AG09319 (cell line): ENCODE results near the gene ITGA11.

Experiments
- DNase-seq: peaks from one replicate; pipeline ENCODE4 v3.0.0-alpha.2; 2010; ENCODE audit warnings: low read depth; ENCODE audit errors: extremely low read depth
- CTCF ChIP-seq: IDR thresholded peaks from 2 replicates; pipeline ENCODE4 v1.5.1; 2011; ENCODE audit warnings: low read depth, mild to moderate bottlenecking, inconsistent platforms, low read length, moderate library complexity

ITGA11 gene

DNA sequence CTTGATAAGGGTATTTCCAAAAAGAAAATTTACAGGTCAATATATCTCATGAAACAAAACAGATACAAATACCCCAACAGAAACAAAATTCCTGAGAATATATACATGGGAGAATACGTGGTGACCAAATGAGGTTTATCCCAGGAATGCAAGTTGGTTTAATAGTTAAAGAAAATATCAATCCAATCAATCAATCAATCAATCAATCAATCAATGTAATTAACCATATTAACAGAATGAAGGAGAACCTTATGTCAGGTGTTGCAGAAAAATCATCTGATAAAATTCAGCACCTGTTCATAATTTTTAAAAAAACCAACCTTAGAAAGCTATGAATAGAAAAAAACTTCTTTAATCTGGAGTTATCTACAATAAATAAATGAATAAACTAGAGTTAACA is 35.9 kb downstream of the ITGA11 start:
- DNase-seq: no peak
- TF ChIP-seq CTCF: no peak

DNA sequence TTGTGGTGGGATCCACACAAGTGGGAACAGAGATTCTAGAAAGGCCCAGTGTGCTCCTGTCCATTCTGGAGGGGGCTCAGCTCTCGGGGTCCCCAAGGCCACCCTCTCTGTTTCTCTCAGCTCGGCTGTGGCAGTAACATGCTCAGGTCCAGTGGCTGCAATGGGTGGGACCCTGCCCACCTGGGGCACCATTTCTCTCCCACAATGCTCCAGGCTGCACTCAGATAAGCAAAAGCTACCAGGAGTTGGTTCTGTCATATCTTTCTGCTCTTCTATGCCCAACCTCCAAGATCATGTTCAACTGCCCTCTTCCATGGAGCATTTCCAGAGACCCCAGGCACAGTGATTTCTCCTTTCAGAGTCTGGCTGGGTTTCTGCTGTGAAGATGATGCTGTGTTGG is 40.8 kb downstream of the ITGA11 start:
- no peak for TF ChIP-seq CTCF
- no peak for DNase-seq

DNA sequence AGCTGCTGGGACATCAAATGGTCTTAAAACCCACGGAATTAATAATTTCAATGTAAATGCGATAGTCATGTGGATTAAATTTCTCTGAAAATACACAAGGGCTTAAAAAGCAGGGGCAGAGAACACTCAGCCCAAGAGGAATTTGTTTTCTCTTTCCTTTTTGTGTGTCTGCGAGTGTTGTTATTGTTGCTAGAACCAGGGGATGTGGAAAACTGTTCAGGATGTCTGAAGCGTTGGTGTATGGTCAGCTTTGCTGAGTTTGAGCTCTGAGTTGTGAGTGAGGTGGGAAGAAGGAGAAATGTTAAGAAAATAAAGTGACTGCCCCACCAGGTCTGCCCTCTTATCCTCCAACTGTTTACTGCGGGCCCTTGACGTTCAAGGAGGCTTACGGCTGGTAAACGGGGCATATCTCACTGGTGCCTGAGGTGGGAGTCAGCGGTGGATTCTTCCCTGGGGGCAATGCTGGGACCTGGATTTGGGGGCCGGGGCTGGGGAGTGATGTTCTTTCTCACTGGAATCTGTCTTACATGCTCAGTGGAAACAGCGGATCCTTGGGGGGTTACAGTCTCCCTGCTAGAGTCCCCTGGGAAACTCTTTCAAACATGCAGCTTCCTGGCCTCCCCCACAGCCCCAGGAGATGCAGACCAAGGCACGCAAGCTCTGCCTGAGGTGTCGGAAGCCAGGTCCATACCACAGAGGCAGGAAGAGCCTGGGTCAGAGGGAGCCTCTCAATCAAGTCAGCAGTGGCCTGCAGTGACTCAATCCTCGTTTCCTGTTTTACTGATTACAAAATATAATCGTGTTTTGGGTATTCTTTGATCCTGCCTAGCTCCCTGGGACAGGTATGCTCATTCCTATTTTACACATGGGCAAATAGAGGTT is 41.8 kb downstream of the ITGA11 start:
- no peak for DNase-seq
- TF ChIP-seq CTCF: no peak

- TF ChIP-seq CTCF: no peak
- DNase-seq: no peak
These were observed 42.7 kb downstream of the ITGA11 start for GRCh38 chr15:68389041-68389930.

- no peak for TF ChIP-seq CTCF
- no peak for DNase-seq
These were observed 44.4 kb downstream of the ITGA11 start for GRCh38 chr15:68387381-68388143.

GRCh38 chr15:68386587-68387288 is 45.2 kb downstream of the ITGA11 start:
- no peak for TF ChIP-seq CTCF
- no peak for DNase-seq
